Osteocyte (in vitro differentiated cells): Measurements from ENCODE around the gene CBY3. TPM values are rescaled to one million over a fixed set of nuclear protein-coding genes. Genes with fewer than 3 reads are reported as not detected.
A peak's percentile ranks its signal among the peaks of the same experiment; 100 is the strongest.

ENCODE experiments used
- DNase-seq: peaks from one replicate; pipeline ENCODE4 v3.0.0; 2021; ENCODE audit warnings: mixed read lengths; ENCODE audit not compliant: unreplicated experiment; ENCODE audit errors: extremely low spot score
- H3K27ac Mint-ChIP-seq: one replicate; pipeline ENCODE4 v1.8.0; 2021; ENCODE audit warnings: mild to moderate bottlenecking, mixed read lengths; ENCODE audit not compliant: unreplicated experiment
- H3K27me3 Mint-ChIP-seq: one replicate; pipeline ENCODE4 v1.8.0; 2021; ENCODE audit warnings: mixed read lengths; ENCODE audit not compliant: unreplicated experiment
- H3K36me3 Mint-ChIP-seq: one replicate; pipeline ENCODE4 v1.8.0; 2021; ENCODE audit warnings: mixed read lengths; ENCODE audit not compliant: unreplicated experiment
- H3K4me1 Mint-ChIP-seq: one replicate; pipeline ENCODE4 v1.8.0; 2021; ENCODE audit warnings: mixed read lengths; ENCODE audit not compliant: unreplicated experiment
- H3K4me3 Mint-ChIP-seq: one replicate; pipeline ENCODE4 v1.8.0; 2021; ENCODE audit warnings: mild to moderate bottlenecking, moderate library complexity, mixed read lengths; ENCODE audit not compliant: unreplicated experiment
- H3K9me3 Mint-ChIP-seq: one replicate; pipeline ENCODE4 v1.8.0; 2021; ENCODE audit warnings: mixed read lengths; ENCODE audit not compliant: unreplicated experiment
- CTCF ChIP-seq: fragments of 200-600 bp; sonication (generic); IDR thresholded peaks from 2 replicates; pipeline ENCODE4 v1.5.0; 2021; ENCODE audit warnings: antibody characterized with exemption, mild to moderate bottlenecking, moderate library complexity
- long read RNA-seq: library from polyadenylated mRNA; unstranded; transcript quantifications from one replicate; pipeline ENCODE4 v2.0.0, GENCODE V29; 2021
- total RNA-seq: library from RNA; stranded (reverse); gene quantifications from 2 replicates; pipeline ENCODE4 v1.2.1, GENCODE V29; 2021

CBY3 gene
- total RNA-seq, result not detected in 2 replicates
- long read RNA-seq, partial matches to known transcripts, result 0 of 1 reads
- long read RNA-seq, other reads (novel, unspliced or antisense), result 1 of 1 reads

- H3K36me3 Mint-ChIP-seq, result peaks cover 3% of the 10 kb centered on the region
- DNase-seq, result no peak
- no peak for TF ChIP-seq CTCF
- H3K4me3 Mint-ChIP-seq, result peak within 1 kb of the TSS; percentile 68
- no peaks in the 10 kb centered on the region for H3K27me3 Mint-ChIP-seq
- H3K9me3 Mint-ChIP-seq, result no peaks in the 10 kb centered on the region
- peaks cover 26% of the 10 kb centered on the region for H3K4me1 Mint-ChIP-seq
- no peak within 1 kb of the TSS for H3K27ac Mint-ChIP-seq
Observed at GRCh38 chr5:179680780-179681401, at the start of gene CBY3. Gene CBY3 (minus strand): TSS chr5:179681034. CDS start chr5:179680918, 116 bp downstream.

- H3K4me1 Mint-ChIP-seq, result peaks cover 30% of the 10 kb centered on the region
- TF ChIP-seq CTCF, result no peak
- DNase-seq, result no peak
- no peaks in the 10 kb centered on the region for H3K27me3 Mint-ChIP-seq
- peak overlapping the region; percentile 58 for H3K27ac Mint-ChIP-seq
- peaks cover 38% of the 10 kb centered on the region for H3K36me3 Mint-ChIP-seq
- no peaks in the 10 kb centered on the region for H3K9me3 Mint-ChIP-seq
- no peak overlapping the region for H3K4me3 Mint-ChIP-seq
Observed at GRCh38 chr5:179730356-179730755, 49.5 kb upstream of the CBY3 start.

GRCh38 chr5:179729727-179730126 is 48.9 kb upstream of the CBY3 start:
- DNase-seq, result no peak
- Mint-ChIP-seq H3K27ac (peak overlapping the region; percentile 13), H3K4me1 (peaks cover 28% of the 10 kb centered on the region), H3K36me3 (peaks cover 38% of the 10 kb centered on the region), H3K9me3 (no peaks in the 10 kb centered on the region), H3K4me3 (no peak overlapping the region), H3K27me3 (no peaks in the 10 kb centered on the region)
- no peak for TF ChIP-seq CTCF

GRCh38 chr5:179729303-179729702 is 48.5 kb upstream of the CBY3 start:
- peaks cover 23% of the 10 kb centered on the region for H3K4me1 Mint-ChIP-seq
- no peak for TF ChIP-seq CTCF
- peaks cover 41% of the 10 kb centered on the region for H3K36me3 Mint-ChIP-seq
- no peaks in the 10 kb centered on the region for H3K9me3 Mint-ChIP-seq
- no peaks in the 10 kb centered on the region for H3K27me3 Mint-ChIP-seq
- H3K27ac Mint-ChIP-seq, result no peak overlapping the region
- no peak for DNase-seq
- no peak overlapping the region for H3K4me3 Mint-ChIP-seq

- TF ChIP-seq CTCF, result no peak
- H3K4me3 Mint-ChIP-seq, result no peak overlapping the region
- H3K27me3 Mint-ChIP-seq, result no peaks in the 10 kb centered on the region
- no peaks in the 10 kb centered on the region for H3K9me3 Mint-ChIP-seq
- H3K36me3 Mint-ChIP-seq, result peaks cover 60% of the 10 kb centered on the region
- H3K4me1 Mint-ChIP-seq, result peaks cover 13% of the 10 kb centered on the region
- no peak overlapping the region for H3K27ac Mint-ChIP-seq
- no peak for DNase-seq
Observed at GRCh38 chr5:179727106-179727505, 46.3 kb upstream of the CBY3 start.
